Uterus (tissue), 2 donors: ENCODE measurements around the gene ZMPSTE24.

Experiments used
- CTCF ChIP-seq, 4 experiments: fragments of 200-600 bp in 2 of 4; fragments of 450-650 bp in 2 of 4; sonication (generic) in 2 of 4; IDR thresholded peaks; one replicate each; pipeline ENCODE4 v1.5.1; 2016 to 2019; ENCODE audit warnings: antibody characterized with exemption in 4 of 4, mild to moderate bottlenecking in 2 of 4, moderate library complexity in 1 of 4
- POLR2A ChIP-seq, 2 donors: fragments of 450-650 bp; IDR thresholded peaks; one replicate each; pipeline ENCODE4 v1.6.1; 2016; ENCODE audit warnings: antibody characterized with exemption in 2 of 2, mild to moderate bottlenecking in 1 of 2, moderate library complexity in 1 of 2

DNA sequence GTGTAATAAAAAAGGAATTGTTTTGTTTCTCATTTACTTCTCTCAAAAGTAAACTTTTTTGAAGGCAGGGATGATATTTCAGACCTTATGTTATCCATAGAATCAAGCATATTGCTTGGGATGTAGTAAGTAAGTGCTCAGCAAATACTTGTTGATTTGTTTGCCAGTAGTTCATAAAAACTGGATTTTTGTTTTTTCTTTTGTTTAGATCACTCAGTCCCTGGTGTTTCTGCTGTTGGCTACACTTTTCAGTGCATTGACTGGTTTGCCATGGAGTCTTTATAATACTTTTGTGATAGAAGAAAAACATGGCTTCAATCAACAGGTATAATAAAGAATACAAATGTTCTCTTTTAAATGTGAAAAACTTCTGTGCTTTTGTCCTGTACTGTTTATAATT is 10.2 kb downstream of the ZMPSTE24 start:
- TF ChIP-seq CTCF (IDR thresholded peaks at IDR 0.05) (no peak), POLR2A (IDR thresholded peaks at IDR 0.05) (no peak)
